NCI-H1048 (cell line): ENCODE measurements around the gene BATF3.

Experiments
- DNase-seq: peaks from one replicate; lab custom pipeline; 2025; lab: John Stamatoyannopoulos, UW

BATF3 gene

DNA sequence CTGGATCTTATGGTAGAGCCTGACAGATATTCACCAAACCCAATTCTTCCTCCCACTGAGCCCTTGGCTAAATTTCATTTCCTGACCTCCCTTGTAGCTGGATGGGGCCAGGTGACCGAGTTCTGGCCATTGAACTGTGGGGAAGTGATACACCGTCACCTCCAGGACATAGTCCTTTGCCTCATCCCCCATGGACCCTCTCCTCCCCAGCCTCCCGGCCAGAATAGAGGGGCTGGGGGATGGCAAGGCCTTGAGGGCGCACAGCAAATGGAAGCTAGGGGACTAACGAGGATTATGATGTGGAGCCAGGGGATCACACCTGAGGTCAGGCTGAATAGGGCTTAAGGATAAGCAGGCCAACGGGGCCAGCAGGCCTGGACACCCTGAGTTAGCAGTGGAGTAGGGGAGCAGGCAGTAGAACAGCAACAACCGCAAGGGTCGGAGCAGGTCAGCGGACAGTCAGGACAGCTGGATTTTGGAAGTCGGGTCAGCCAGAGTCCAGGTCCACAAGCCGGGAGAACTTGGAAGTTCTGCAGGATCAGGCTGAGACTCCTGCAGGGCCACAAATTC is 15.0 kb downstream of the BATF3 start:
- DNase-seq: no peak

DNA sequence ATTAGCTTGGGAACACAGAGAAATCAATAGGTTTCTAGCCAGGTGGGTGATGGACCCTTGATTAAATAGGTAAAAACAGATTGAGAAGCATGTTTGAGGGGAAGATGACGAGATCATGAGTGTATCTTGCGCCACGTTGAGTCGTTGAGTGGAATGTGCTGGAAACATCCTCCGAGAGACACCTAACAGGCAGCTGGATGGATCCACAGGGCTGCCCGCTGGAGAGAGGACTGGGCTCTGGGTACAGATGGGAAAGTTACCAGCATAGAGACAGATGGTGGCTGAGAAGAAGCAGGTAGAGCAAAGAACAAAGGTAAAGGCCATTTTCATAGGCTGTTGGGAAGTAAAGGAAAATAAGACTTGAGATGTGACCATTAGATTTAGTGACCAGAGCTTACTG is 15.6 kb downstream of the BATF3 start:
- no peak for DNase-seq

DNA sequence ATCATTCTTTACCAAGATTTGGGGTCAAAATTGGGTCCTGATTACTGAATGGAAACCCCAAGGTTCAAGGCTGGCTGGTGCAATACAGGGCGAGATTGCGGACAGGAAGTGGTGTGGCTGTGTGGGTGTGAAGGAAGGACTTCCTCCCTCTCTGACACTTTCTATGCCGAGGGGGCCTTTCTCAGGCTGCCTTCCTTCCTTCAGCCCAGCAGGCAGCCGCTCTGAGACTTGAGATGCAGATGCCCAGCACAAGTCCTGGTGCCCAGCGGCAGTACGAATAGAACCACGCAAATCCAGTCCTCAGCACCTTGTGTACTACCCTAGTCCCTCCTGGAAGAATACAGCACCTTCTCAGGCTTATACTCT is 16.3 kb downstream of the BATF3 start:
- no peak for DNase-seq

DNA sequence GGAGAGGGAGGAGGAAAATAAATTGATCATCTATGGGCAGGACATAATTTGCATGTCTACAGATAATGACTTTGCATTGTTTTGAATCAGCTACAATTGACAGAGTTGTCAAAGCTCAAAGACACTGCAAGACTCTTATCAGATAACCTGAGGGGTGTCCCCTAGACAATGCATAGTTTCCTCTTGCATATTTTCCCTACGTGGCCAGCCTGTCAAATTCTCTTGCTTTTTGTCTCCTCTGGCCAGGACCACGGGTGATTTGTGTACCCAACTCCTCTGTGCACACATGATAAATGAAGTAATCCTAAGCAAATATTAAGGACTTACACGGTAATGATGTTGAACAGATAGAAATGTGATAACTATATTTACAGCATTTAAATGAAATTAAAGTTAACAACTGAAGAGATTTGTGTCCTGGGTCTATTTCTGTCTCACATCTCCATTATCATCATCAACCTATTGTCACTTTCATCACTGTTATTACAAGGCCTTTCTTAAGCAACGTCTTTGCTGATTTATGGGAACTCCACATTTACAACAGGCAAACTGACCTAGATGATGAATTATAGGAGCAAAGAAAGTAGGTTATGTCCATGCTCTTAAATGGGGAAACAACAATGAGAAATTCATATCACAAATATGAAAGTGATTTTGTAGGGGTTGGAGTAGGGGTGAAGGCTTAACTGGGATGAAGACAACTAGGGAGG is 18.8 kb downstream of the BATF3 start:
- DNase-seq: no peak

DNA sequence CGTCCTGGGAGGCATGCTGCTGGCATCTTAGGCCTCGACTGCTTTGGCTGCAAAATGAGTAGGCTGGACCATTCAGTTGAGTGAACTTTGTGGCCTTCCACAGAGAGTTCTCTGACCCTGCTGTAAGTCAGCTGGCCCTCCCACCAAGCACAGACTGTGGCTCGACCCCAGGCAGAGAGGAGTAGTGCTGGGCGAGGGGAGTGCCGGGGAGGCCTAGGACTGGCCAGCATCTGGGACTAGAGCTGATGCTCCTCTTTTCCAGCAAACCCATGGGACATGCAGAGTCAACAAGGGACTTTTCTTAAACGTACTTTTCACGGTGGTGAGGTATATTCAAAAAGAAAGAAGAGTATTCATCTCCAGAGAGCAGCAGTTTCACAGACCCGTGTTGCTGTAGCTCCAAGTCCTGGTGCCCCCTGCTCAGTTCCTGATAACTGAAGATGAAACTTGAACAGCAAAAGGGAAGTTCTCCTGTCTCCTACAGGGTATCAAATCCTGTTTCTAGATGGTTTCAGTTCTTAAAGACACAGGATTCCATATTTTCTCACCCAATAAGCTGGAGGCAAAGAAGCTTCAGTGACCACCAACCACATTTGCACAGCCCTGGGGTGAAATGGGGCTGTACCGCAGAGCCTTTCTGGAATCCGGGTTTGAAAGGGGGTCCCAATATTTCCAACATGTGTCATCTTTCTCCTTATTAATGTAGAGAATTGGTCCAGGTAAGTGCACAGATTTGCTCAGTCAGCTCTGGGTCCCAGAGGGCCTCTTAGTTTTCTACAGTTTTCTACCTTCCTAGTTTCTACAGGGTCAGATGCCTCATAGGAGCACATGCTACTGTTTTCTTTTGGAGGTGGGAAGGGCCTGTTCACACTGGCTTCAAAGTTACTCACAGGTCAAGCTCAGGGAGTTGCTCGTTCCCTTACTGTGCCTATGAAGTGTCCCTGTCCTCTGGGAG is 20.9 kb downstream of the BATF3 start:
- no peak for DNase-seq

DNA sequence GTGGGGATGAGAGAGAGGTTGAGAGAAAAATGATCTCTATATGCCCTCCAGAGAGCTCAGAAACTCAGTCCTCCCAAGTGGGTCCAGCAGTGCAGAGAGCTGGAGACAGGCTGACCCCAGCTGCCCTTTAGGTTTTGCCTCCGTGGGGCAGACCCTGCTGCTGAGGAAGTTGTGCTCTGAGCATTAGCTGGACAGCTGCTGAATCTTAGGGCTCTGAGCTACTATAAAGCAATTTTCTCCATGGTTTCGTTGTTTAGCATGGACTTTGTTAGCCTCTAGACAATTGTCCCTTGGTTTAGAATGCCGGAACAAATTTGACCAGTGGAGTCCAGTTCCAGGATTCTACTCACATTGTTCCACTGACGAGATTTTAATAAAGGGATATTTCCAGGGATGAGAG is 22.1 kb downstream of the BATF3 start:
- DNase-seq: no peak

DNA sequence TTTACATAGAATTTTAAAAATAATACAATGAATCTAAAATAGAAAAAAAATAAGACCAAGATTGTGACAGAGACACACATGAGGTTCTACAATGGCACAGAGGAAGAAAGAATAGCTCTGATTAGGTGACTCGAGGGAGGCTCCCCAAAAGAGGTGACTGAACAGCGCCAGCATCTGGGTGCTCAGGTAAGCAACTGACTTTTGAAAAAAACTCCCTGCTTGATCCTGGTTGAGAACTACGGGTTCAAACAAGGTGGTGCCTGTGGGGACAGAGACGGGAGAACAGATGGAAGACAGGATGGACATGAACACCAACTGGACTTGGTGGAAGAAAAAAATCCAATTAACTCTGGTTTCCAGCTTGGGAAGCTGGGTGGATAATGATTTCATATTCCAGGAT is 22.5 kb downstream of the BATF3 start:
- no peak for DNase-seq

DNA sequence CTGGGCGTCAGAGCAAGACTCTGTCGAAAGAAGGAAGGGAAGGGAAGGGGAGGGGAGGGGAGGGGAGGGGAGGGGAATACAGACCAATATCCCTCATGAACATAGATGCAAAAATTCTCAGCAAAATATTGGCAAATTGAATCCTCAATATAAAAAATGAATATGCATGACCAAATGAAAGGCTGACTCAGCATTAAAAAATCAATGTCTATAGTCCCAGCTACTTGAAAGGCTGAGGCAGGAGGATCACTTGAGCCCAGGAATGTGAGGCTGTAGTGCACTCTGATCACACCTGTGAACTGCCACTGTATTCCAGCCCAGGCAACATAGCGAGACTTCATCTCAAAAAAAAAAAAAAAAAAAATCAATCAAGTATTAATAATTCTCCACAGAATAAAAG is 24.0 kb downstream of the BATF3 start:
- no peak for DNase-seq

DNA sequence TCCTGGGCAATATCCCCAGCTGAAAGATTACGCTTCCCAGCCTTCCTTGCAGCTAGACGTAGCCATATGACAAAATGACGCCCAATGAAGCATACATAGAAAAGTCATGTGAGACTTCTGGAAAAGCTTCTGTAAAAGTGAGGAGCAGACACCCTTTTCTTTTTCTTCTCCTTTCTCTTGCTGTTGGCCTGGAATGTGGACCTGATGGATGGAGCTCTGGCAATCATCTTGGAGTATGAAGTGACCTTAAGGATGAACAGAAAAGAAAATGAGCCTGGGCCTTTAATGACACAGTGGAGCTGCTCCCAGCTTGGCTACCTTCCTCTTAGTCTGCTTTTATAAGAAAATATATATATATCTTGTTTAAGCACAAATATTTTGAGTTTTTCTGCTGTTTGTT is 24.8 kb downstream of the BATF3 start:
- no peak for DNase-seq

DNA sequence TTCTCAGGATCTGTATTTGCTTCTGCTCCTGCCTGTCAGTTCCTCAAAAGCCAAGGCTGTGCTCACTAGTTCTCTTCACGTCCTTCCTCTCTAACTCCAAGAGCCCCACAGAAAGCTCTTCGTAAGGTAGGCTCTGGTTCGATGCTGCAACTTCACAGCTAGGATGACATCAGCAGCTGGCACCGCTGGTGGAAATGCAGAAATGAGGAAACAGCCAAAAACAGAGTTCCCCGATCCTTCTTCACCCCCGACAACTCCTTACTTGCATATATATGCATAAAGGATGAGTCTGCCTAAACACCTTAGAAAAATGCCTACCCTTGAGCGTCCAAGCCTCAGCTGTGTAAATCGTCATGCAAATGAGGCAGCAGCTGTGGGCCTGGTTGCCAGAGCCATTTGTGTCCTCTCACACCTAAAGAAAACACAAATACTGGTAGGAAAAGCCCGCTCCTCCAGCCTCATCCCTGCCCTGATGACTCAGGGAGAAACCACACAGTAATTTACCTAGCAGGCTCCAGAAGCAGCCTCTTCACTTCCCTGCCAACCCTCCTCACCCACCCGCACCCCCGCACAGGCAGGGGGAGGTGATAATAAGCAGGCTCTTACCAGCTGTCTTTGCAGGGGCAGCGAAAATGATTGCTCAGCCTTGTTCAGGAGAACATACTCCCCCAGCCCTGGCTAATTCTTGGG is 28.2 kb downstream of the BATF3 start:
- DNase-seq: peak; percentile 86

DNA sequence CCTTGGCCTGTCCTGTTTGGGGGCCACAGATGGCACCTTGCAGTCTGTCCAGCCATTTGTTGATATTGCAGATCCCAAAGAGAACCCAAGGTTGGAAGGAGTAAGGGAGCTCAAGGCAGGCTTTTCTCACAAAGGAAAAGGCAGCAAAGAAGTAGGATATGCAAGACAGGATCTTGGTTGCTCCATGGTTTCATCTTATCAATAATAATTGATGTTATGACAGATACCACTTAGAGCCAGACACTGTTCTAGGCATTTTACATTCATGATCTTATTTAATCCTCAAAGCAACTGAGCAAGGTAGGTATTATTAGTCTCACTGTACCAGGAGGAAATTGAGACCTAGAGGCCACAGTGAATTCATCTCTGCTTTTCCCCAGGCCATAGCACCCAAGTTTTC is 28.8 kb downstream of the BATF3 start:
- DNase-seq: no peak

DNA sequence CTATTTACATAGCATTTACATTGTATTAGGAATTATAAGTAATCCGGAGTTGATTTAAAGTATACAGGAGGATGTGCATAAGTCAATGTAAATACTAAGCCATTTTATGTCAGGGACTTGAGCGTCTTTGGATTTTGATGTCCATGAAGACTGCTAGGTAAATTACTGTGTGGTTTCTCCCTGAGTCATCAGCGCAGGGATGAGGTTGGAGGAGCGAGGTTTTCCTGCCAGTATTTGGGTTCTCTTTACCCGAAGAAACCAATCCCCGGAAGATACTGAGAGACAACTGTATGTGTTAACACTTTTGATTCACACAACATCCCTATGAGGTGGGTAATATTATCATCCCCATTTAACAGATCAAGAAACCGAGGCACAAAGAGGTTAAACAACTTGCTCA is 29.3 kb downstream of the BATF3 start:
- DNase-seq: no peak

DNA sequence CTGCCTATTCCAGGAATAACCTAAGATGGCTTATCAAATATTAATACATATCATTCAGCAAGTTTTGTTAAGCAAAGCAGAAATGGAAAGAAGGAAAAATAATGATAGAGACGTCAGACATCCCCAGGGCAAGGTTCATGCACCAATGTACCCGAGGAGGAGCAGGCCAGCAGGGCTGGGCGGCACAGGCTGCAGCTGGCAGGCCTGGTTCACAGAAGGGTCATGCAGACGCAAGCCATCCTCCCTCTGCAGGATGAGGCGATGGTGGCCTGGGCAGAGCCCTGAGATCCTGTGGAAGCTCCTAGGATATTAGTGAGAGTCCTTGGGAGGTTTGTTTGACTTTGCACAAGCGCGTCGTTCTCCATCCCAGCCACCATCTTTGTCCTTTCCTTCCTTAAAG is 30.0 kb downstream of the BATF3 start:
- no peak for DNase-seq

DNA sequence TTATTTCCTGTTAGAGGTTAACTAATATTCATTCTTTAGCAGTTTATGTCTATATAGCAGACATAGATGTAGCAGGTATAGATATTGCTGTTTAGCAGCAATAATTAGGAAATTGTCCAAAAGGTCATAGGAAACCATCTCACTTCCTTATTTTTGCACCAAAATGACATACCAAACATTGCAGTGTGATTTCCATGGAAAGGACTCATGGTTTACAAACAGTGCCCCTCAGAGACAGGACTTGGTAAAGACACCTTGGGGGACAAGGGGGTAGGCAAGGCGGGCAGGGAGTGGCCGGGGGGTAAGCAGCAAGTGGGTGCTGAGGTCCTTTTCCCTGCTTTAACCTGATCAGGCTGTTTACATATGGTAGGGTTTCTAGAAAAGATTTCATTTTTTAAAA is 30.5 kb downstream of the BATF3 start:
- DNase-seq: no peak

DNA sequence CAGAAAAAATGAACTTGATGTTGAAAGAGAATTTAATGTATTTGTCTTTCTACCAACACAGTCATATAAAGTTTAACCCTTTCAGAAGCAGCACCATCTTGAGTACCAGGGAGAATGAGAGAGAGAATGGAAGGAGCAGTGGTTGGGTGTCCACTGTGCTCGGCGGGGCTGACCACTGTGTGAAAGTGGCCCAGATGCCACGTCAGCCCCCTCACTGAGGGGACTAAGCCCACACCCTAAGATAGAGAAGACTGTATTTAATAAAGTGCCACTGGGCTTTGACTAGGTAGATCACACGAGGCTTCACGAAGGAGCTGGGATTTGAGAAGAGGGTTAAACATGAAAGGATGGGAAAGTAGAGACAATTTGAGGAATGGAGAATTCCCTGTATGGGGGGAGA is 31.2 kb downstream of the BATF3 start:
- no peak for DNase-seq

DNA sequence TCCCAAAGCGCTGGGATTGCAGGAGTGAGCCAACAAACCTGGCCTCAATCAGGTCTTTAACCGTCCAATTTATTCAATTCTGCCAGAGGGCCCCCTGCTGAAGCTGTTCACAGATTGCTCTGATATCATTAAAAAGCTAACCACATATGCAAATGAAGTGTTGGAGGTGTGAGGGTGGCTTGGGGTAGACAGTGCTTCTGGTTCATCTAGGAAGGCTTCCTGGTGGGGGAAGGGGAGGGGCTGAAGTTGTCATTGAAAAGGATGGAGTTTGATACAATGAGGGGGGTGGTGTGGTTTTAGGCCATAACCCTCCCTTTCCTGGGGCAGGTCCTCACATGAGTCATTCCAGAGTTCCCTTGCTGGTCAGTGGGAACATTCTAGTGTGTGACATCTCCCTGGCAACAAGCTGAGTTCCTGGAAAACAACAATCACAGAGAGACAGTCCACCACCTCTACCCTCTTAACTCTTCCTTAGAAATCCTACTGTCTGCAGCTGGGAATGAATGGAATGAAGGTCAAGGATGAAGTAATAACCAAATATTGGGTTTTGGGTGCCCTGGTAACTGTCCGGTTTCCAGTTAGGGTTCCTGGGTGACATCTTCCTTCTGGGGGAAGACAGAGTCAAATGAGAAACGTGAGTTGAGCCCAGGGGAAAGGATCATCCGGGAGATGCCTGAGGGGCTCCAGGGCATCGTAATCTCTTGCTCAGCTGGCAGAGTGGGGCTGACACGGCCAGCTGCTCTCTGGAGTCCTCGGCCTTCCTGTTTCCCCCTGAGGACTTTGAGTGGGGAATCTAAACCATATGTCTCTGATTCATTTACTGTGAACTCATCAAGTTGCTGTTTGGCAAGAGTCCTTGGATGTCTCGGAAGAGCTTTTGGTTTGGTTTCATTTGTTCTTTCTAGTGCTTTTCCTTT is 32.2 kb downstream of the BATF3 start:
- DNase-seq: peak; percentile 79

DNA sequence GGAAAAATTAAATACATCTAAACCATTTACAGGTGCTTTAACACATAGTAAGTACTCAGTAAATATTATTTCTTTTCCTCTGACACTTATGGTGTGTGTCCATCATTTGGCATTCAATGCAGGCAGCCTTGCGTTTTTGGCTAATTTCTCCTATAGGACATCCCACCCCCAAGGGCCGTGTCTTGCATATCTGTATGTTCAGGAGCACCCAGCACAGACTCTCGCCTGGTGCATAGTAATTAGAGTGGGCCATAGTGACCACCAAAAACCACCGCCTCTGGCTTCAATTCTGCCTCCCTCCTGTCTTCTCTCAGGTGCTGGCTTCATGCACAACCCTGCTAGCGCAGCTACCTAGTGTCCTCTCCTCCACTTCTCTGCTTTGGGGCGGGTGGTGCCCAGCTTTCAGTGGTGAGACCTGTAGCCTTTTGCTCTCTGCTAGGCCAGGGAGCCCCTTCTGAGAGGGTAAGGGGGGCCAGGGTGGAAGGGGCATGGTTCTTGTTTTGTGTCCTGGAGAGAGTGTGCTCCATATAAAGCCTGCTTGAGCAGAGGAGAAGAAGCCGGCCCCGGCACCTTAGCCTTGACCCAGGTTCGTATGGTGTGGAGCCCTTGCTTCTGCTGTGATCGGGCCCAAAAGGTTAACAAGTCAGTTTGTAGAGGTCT is 33.4 kb downstream of the BATF3 start:
- DNase-seq: no peak

DNA sequence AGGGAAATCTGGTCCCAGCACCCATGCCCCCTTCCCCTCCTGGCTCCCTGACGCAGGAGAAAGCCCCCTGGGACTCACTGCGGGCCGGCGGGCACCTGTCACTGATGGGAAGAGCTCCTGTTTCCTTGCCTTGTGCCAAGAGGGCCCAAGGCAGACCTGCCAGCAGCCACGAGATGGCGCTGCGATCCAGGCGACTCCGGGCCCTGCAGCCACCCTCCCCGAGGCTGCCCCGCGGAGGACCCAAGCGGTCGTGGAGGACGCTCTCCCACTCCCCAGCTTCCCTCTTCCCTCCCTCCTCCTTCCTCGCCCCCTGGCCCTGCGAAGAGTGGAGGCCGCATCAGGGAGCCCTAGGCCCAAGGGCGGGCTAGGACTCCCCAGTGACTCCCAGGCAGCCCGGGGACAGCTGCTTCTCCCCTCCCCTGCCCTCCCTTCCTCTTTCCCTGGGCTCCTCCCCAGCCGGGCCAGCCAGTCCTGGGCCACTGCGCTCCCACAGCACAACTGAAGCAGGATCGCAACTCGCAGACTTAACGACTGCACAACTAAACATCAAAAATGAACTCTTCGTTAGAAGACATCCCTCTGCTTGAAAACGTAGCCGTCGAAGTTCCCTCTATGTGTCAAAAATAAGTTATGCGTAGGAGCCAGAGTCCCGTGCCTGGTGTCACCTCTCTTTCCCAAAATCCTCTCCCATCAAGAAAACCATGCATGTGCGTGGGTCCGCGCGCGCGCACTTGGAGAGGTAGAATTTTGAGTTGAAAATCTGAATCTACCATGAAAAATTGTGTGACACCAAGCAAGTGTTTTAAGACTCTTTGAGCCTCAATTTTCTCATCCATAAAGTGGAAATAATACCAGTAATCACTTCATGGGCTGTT is 34.2 kb downstream of the BATF3 start:
- no peak for DNase-seq

DNA sequence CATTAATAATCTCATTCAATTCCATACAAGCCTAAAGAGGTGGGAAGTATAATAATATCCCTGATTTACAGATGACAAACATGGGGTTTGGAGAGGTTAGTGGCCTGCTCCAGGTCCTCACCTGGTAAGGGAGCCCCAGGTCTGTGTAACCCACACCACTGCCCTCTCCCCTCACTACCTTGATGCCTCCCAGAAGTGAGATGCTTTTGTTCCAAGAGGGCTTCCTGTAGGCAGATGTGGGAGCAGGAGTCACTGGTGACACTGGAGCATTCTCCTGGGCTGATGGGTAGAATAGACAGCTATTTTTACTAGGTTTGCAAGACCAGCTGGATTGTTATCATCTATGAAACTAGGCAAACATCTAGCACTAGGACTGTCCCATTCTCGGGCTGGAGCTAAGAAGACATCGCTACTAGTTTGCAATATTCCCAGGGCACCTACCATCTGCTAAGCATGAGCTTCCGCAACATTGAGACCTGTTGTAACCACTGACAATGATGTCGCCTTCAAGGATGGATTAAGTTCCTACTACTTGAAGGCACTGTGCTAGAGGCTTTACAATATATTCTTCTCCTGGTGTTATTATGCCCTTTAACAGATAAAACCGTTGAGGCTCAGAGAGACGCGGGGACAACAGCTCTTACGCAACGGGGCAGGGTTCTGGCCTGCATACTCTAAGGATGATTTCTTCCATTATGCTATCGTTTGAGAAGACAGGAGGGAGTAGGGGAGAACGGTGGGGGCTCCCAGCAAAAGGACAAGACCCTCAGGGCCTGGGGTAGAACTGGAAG is 35.0 kb downstream of the BATF3 start:
- no peak for DNase-seq
